ENCODE results near the gene GFRA4.
"Not testable (repeated sequence)": the region's sequence is repeated elsewhere in the genome, so short reads cannot be mapped to it uniquely, and the experiment has no call there.

The GFRA4 gene

DNA sequence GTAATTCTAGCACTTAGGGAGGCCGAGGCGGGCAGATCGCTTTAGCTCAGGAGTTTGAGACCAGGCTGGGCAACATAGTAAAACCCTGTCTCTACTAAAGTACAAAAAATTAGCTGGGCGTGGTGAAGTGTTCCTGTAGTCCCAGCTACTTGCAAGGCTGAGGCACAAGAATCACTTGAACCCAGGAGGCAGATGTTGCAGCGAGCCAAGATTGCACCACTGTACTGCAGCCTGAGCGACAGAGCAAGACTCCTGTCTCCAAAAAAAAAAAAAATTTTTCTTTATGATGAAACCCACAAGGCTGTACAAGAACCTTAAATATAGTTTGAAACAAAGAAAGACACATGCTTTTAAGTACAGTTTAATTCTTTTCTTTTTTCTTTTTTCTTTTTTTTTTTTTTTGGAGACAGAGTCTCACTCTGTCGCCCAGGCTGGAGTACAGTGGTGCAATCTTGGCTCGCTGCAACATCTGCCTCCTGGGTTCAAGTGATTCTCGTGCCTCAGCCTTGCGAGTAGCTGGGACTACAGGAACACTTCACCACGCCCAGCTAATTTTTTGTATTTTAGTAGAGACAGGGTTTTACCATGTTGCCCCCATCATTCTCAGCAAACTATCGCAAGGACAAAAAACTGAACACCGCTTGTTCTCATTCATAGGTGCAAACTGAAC lies 47.9 kb downstream of the GFRA4 start:
- DNase-seq (ENCODE audit: low spot score) = not testable (repeated sequence)

DNA sequence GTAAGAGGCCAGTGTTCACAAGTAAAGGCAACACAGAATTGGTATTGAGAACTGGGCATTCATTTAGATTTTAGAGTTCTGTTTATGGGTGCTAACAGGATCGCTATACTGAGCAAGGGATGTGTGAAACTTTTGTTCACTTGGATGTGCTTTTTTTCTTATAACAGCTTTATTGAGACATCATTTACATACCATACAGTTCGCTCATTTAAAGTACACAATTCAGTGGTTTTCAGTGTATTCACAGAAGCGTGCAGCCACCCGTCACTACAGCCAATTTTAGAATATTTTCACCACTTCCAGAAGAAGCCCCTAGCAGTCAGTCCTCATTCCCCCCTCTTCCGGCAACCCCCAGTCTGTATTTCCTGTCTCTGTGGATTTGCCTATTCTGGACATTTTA lies 48.7 kb downstream of the GFRA4 start:
- DNase-seq (ENCODE audit: low spot score) = no peak

DNA sequence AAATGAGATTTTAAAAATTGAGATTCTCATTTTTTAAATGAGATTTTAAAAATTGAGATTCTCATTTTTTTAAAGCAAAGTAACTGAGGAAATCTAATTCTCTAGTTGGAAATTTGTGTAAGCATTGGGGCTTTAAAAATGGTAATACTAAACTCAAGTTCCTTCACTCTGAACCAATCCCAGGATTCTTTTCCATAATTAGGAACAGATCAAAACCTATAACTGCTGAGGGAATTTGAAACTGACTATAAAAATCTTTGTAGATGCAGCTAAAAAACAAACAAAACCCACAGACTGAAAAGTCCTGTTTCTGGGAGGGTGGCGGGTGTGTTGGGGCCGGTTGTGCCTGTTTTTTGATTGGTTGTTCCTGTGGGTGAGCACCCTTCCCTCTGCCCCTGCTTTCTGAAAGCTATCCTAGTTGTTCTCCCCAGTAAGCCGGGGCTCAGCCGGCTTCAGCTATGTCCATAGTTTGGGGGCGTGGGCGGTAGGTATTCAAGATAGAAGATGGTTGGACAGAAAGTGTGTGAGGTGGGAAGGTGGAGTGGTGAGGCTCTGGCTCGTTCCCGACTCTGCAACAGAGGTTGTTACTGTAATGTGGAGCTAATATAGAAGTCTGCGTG lies 49.3 kb downstream of the GFRA4 start:
- DNase-seq (ENCODE audit: low spot score) = no peak

- no peak for DNase-seq (ENCODE audit: low spot score)
These were observed 50.2 kb downstream of the GFRA4 start for GRCh38 chr20:3612795-3613572.

- DNase-seq (ENCODE audit: low spot score) = no peak
These were observed 51.3 kb downstream of the GFRA4 start for GRCh38 chr20:3611901-3612300.

All from hepatic stellate cell (primary cell).